OCI-LY1 (cell line): ENCODE measurements around the gene GPRIN3.

Source experiments
- EZH2 ChIP-seq: fragments of 200-600 bp; sonication (generic), shearing (Covaris generic); IDR thresholded peaks from 2 replicates; pipeline ENCODE4 v1.8.0; 2017; ENCODE audit warnings: borderline replicate concordance, mixed run types, mild to moderate bottlenecking, antibody characterized with exemption, low read length, moderate library complexity, mixed read lengths
- TF ChIP-seq, protein P1 (sequence below): fragments of 200-600 bp; sonication (generic), shearing (Covaris generic); IDR thresholded peaks from 2 replicates; pipeline ENCODE4 v1.5.1; 2017; ENCODE audit warnings: mild to moderate bottlenecking, antibody characterized with exemption, low read length, moderate library complexity, mixed read lengths

DNA sequence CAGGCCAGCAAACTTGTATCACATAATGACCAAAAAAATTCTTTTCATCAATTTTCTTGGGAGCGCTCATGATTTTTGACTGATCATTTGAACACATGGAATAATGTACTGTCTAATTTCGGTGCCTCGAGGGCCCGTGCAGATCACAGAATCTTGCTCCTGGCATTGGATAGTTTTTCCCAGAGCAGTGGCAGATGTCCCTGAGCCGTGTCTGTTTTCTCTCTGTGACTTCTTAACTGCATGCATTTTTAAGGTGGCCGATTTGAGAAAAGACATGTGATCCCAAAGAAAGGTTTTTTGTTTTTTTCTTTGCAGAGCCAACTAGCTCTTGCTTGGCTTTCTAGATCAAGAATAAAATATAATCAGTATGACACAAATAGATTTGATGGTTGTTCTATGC is 19.7 kb downstream of the GPRIN3 start:
- TF ChIP-seq, protein P1, sequence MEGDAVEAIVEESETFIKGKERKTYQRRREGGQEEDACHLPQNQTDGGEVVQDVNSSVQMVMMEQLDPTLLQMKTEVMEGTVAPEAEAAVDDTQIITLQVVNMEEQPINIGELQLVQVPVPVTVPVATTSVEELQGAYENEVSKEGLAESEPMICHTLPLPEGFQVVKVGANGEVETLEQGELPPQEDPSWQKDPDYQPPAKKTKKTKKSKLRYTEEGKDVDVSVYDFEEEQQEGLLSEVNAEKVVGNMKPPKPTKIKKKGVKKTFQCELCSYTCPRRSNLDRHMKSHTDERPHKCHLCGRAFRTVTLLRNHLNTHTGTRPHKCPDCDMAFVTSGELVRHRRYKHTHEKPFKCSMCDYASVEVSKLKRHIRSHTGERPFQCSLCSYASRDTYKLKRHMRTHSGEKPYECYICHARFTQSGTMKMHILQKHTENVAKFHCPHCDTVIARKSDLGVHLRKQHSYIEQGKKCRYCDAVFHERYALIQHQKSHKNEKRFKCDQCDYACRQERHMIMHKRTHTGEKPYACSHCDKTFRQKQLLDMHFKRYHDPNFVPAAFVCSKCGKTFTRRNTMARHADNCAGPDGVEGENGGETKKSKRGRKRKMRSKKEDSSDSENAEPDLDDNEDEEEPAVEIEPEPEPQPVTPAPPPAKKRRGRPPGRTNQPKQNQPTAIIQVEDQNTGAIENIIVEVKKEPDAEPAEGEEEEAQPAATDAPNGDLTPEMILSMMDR, result no peak
- no peak for TF ChIP-seq EZH2
